Measurements from ENCODE around the gene MRPL45. TPM values are rescaled to one million over a fixed set of nuclear protein-coding genes. Genes with fewer than 3 reads are reported as not detected.

The MRPL45 gene
- total RNA-seq, 1 experiment from 2014 or later: 48.4 TPM

- ChIA-PET POLR2A (interaction anchor here (2.7 kb wide), 1 partner anchor 7 kb away, joined by 8 read pairs; no protein-coding TSS in a partner anchor), CTCF (no interaction called here)
- Mint-ChIP-seq H3K4me1 (ENCODE audit: insufficient read depth, unreplicated experiment) (peaks cover 56% of the 10 kb centered on the region), H3K36me3 (ENCODE audit: insufficient read depth, unreplicated experiment) (no peaks in the 10 kb centered on the region), H3K27me3 (ENCODE audit: insufficient read depth, unreplicated experiment) (no peaks in the 10 kb centered on the region), H3K9me3 (ENCODE audit: unreplicated experiment) (no peaks in the 10 kb centered on the region), H3K4me3 (ENCODE audit: unreplicated experiment) (no peak overlapping the region), H3K27ac (ENCODE audit: low read depth, unreplicated experiment) (no peak overlapping the region)
- no peak for TF ChIP-seq CTCF (IDR thresholded peaks at IDR 0.05; ENCODE audit: unreplicated experiment)
- intact Hi-C loops (cut with micrococcal nuclease): no loop called here
- no TSS peak for BruUV-seq (replicated peaks)
- no peak for DNase-seq (ENCODE audit: unreplicated experiment)
Observed at GRCh38 chr17:38357486-38358123, 60.6 kb downstream of the MRPL45 start.

- Mint-ChIP-seq H3K4me1 (ENCODE audit: insufficient read depth, unreplicated experiment) (peaks cover 54% of the 10 kb centered on the region), H3K27ac (ENCODE audit: low read depth, unreplicated experiment) (no peak overlapping the region), H3K9me3 (ENCODE audit: unreplicated experiment) (no peaks in the 10 kb centered on the region), H3K36me3 (ENCODE audit: insufficient read depth, unreplicated experiment) (no peaks in the 10 kb centered on the region), H3K4me3 (ENCODE audit: unreplicated experiment) (no peak overlapping the region), H3K27me3 (ENCODE audit: insufficient read depth, unreplicated experiment) (no peaks in the 10 kb centered on the region)
- no peak for DNase-seq (ENCODE audit: unreplicated experiment)
- BruUV-seq (replicated peaks): no TSS peak
- ChIA-PET POLR2A (interaction anchor here (0.6 to 2.7 kb wide), 4 partner anchors 9 to 96 kb away, joined by 3 to 8 read pairs (median 3); no protein-coding TSS in a partner anchor), CTCF (interaction anchor here (0.6 to 5.4 kb wide), 4 partner anchors 10 to 567 kb away, joined by 3 to 25 read pairs (median 6); no protein-coding TSS in a partner anchor)
- TF ChIP-seq CTCF (IDR thresholded peaks at IDR 0.05; ENCODE audit: unreplicated experiment): no peak
- intact Hi-C loops (cut with micrococcal nuclease): no loop called here
Observed at GRCh38 chr17:38358586-38359513, 61.9 kb downstream of the MRPL45 start.

- no peaks in the 10 kb centered on the region for H3K27me3 Mint-ChIP-seq (ENCODE audit: insufficient read depth, unreplicated experiment)
- intact Hi-C loops (cut with micrococcal nuclease): no loop called here
- H3K36me3 Mint-ChIP-seq (ENCODE audit: insufficient read depth, unreplicated experiment): peaks cover 6% of the 10 kb centered on the region
- H3K27ac Mint-ChIP-seq (ENCODE audit: low read depth, unreplicated experiment): no peak overlapping the region
- ChIA-PET CTCF (interaction anchor here (2.0 to 5.4 kb wide), 2 partner anchors 13 to 53 kb away, joined by 6 to 25 read pairs; no protein-coding TSS in a partner anchor), POLR2A (interaction anchor here (0.7 to 1.4 kb wide), 3 partner anchors 9 to 10 kb away, joined by 3 to 5 read pairs (median 3); partner anchors contain the start of gene SOCS7)
- no peak for DNase-seq (ENCODE audit: unreplicated experiment)
- no peaks in the 10 kb centered on the region for H3K9me3 Mint-ChIP-seq (ENCODE audit: unreplicated experiment)
- H3K4me1 Mint-ChIP-seq (ENCODE audit: insufficient read depth, unreplicated experiment): peaks cover 30% of the 10 kb centered on the region
- no peak for TF ChIP-seq CTCF (IDR thresholded peaks at IDR 0.05; ENCODE audit: unreplicated experiment)
- BruUV-seq (replicated peaks): no TSS peak
- no peak overlapping the region for H3K4me3 Mint-ChIP-seq (ENCODE audit: unreplicated experiment)
Observed at GRCh38 chr17:38361694-38362465, 64.9 kb downstream of the MRPL45 start.

All from MCF 10A (cell line).